Suppressor macrophage treated with lipopolysaccharide for 1 hour (primary cell): ENCODE data around the gene LEKR1.
A peak's percentile ranks its signal among the peaks of the same experiment; 100 is the strongest.

ENCODE experiments used
- DNase-seq, 3 donors: peaks; one replicate each; pipeline ENCODE4 v3.0.0-alpha.2; 2020 to 2022

Gene LEKR1

DNA sequence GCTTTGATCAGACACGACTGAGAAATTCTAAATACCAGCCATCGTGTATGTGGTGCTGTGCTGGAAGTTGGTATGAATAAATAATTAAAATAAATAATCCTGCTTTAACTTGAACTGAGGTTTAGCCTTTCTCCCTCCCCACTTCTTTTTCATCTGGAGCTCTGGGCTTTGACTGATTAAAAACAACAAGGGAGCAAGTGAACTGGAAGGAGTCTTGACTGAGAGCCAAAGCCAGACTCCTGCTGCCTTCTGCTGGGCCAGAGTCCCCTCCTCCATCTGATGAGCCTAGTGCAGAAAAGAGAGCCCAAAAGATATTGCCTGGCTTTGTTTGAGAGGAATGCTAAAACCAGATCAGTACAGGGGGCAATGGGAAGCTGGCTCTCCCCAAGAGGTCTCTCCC lies 237.8 kb downstream of the LEKR1 start:
- no peak for DNase-seq

DNA sequence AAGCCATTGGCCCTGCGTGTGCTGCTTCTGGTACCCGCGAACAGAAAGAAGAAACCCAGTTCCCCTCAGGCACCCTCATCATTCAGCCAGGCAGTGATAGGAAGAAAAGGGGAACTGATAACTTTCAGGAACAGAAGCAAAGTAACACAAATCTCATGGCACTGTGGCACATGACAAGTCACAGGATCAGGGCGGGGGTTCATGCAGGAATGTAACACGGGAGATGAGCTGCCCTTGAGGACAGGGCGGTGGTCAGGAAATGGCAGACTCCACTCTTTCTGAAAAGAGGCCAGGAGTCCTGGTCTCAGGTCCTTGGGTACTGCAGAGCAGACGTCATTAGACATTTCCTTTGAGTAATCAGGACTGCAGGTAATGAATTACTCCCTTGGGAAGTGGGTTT lies 238.2 kb downstream of the LEKR1 start:
- DNase-seq: peak; percentile 65 to 69 (median 66)

DNA sequence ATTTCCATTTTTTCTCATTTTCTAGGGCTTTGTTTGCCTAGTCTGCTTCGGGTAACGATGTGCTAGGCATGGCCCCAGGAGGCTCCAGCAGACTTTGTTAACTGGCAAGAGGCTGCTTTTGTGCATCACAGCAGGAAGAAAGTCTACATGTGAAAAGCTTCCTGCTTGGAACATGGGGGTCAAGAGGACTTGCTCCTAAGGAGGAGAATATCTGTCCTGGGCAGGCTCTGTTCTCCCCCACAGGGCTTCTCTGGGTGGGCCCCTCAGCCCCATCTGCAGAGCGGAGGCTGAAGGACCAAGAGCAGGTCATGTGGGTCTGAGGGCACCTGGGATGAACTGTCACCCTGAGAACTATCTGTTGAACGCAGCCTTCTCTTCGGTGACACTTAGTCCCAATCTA lies 239.0 kb downstream of the LEKR1 start:
- no peak for DNase-seq

DNA sequence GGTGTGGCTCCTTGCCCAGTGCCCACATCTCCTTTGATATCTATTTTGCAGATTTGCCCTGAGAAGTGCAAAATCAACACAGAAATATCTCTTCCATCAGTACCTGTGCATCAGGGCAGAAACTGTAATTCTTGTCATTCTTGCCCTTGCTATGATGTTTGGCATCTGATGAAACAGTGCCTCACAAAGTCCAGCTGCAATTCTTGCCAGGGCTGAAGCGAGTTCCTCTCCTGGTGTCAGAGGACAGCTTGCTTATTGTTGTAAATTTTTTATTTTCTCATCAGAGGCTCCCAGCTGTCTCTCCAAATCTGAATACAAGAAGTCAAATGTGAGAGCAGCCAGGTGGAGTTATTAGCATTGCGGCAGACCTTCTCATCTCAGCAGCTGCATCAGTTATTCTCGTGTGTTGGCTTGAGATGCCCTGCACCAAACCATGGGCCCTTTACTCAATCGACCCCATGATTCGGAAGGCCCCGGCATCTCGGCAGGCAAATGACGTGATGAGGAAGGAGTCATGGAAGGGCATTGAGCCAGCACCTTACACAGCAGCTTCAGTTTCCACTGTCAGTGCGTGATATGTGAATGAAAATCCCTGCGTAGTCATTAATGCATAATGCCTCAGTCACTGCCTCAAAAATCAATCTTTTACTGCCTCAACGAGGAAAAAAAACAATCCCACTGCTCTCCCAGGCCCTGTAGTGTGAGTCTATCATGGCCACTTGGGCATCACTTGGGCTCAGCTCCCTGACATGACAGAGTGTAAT lies 240.4 kb downstream of the LEKR1 start:
- peak; percentile 39 to 54 (median 42) for DNase-seq

DNA sequence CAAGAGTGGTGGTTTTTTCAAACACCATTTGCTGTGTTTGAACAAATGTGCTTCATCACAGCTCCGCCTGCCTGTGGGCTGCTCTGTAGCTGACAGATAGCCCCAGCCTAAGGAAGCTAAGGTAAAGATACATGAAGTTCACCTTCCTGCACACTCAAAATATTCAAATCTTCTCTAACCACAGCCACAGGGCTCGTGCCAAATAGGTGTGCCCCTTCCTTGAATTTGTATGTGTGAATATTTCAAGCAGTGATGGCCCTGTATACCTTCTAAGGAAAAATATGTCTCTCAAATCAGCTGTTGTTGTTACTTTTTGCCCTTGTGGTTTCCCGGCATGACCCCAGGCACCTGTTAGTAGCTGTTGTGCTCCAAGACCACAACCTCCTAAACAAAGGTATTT lies 241.0 kb downstream of the LEKR1 start:
- DNase-seq: no peak

DNA sequence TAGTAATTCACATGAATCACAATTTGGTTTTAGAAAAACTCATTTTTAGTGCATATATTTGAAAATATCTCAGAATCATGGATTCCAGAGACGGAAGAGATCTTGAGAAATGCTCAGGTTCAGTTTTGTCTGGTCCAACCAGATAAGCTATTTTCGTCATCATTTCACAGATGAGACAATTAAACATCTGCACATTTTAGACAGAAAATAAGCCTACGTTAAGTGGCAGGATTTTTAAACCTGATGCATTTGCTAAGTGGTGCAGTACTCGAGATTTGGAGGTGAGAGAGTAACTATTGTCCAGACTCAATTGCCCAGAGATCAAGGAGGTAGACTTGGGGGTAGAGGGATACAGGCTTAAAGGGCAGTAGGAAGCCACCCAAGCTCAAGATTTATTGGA lies 243.3 kb downstream of the LEKR1 start:
- no peak for DNase-seq

DNA sequence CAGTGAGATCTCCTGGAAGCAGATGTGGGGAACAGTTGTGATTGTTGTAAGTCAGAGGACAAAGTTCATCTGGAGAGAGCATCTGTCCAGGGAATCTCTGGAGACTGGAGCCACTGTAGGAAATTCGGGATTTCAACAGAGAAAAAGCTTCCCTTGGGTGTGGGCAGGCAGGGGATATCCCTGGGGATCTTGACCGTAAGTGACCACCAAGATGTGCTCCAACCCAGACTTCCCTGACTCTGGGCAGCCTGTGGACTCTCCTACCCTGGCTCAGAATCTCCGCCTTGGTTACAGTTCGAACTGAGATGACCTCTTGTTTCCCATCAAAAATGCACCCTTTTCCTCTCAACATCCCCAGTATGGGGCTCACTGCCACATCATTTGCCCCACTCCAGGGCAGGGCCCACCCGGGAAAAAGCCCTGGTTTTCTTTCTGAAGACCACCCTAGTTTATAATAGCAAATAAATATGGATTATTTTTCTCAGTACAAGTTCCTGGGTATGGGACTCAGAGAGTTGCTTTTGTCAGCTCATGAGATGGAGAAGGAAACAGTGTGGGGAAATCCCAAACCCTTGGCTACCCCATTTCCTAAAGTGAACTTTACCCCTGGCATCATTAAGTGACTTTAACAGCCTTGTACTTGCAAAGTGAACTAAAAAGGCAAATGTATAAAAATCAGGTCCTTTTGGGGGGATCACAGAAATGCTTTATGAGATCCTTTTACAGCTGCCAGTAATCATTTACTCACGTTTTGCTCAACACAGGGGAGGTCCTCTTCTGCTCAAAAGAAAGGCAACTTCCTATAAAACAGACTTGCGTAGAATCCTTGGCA lies 243.9 kb downstream of the LEKR1 start:
- DNase-seq: peak; percentile 84 to 93 (median 88)

DNA sequence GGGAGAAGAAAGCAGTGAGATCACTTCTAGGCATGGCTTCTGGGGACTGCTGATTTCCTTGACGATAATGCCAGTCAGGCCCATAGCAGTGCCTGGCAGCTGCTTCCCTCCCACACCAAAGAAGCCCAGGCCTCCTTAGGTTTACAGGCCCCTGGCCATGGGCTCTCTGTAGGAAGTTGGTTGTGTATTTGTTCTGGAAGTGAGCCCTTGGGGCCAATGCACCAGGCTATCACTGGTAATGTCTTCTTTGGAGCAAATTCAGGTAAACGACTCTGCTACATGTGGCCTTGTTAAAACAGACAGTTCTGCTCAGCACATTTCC lies 244.5 kb downstream of the LEKR1 start:
- peak in 2 of 3 donors; percentile 77 to 92 for DNase-seq

DNA sequence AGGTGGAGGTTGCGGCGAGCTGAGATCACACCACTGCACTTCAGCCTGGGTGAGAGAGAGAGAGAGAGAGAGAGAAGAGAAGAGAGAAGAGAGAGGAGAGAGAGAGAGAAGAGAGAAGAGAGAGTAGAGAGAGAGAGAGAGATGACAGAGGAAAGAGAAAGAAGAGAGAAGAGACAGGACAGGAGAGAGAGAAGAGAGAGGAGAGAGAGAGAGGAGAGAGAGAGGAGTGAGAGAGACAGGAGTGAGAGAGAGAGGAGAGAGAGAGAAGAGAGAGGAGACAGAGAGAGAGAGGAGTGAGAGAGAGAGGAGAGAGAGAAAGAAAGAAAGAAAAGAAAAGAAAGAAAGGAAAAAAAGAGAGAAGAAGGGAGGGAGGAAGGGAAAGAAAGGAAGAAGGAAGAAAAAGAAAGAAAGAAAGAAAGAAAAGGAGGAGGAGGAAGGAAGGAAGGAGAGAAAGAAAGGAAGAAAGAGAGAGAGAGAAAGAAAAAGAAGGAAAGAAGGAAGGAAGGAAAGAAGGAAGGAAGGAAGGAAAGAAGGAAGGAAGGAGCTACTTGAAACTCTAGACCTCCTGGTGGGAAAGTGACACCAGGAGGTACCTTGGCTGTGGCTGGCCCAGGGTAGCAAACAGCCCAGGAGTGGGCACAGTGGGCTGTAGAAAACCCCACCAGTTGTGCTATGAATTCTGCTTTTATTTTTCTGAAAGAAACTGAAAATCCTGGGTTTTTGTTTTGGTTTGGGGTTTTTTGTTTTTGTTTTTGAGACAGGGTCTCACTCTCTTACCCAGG lies 245.8 kb downstream of the LEKR1 start:
- no peak for DNase-seq

DNA sequence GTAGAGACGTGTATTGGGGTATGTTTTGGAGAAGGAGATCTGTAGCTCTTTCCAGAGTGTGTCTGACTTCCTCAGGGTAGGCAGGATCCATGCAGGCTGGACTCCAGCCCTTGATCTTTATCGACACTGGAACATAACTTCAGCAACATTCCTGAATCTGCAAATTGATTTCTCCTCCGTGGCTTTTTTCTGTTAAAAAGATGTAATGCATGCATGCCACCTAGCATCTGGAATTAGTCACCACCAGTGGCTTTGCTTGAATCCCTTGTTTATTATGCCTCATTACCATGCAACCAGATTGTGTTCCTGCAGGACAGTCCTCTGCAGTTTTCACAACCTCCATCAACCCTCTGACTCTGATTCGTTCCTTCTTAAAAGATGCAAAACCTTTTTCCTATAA lies 247.7 kb downstream of the LEKR1 start:
- DNase-seq: no peak

DNA sequence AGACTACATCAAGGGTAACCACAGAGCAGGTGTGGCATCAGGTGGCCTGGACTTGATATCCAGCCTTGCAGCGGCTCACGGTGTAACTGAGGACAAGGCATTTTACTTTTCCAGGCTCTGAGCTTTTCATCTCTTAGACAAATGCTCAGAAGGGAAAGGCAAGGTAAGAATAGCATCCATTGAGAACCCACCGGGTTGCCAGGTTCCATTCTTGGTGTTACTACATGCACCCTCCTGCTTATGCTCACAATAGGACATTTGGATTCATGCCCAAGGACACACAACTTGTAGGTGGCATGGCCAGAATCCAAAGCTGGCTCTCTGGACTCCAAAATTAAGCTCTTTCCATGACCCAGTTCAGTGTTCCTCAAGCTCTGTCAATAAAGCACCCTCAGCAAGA lies 248.3 kb downstream of the LEKR1 start:
- DNase-seq: no peak

DNA sequence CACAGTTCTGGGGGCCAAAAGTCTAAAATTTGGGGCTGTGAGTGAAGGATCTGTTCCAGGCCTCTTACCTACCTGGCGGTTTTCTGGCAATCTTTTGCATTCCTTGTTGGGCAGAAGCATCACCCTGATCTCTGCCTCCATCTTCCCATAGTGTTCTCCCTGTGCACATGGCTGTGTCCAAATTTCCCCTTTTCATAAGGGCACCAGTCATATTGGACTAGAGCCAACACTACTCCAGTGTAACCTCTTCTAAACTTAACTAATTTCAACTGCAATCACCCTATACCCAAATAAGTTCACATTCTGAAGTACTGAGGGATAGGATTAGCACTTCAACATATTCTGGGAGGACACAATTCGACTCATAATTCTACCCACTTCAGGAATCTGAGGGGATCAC lies 248.8 kb downstream of the LEKR1 start:
- peak; percentile 55 to 62 (median 57) for DNase-seq

DNA sequence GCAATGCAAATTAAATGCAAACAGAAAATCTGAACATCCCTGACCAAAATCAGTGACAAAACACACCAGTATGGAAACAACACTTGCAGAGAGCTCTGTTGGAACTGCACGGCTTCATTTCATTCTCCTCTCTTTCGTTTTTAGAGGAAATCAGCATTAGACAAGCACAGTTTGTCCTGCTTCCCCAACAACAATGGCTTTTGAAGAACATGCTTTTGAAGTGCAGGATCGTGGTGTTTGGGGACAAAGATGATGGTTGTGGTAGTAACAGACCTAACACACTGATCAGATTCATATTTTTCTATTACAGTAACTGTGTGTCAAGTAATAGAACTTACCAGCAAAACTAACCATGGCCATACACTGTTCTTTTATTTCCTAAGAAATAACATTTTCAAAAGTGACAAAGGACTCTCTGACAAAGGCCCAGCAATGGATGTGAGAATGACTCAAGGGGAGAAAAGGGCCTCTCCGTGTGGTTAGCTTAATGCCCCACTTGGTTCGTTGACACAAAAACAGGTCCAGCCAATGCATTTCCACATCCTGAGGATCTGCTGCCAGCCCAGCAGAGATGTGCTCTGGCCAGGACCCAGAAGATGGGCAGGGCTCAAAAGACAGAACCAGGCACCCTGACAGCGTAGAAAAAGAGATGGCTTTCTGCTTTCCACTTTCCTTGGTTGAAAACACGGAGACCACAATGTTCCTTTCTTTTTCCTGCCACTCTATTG lies 249.7 kb downstream of the LEKR1 start:
- DNase-seq: no peak

DNA sequence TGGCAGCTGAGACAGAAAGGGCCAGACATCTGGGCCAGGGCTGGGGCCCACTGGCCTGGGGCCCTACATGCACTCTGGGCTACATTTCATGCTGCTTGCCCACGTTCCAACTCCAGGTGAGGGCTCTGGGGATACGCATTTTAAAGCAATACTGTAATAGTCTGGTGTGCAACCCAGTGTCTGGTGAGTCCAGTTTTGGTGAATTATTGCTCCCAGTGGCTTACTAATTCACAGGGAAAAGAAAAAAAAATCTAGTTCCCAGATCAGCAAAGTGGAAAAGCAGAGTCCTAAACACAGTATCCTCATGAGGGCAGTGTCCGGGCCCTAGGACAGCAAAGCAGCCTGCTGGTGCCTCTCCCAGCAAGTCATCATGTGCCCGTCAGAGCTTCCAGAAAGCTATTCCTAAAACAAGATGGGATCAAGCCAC lies 251.4 kb downstream of the LEKR1 start:
- no peak for DNase-seq

DNA sequence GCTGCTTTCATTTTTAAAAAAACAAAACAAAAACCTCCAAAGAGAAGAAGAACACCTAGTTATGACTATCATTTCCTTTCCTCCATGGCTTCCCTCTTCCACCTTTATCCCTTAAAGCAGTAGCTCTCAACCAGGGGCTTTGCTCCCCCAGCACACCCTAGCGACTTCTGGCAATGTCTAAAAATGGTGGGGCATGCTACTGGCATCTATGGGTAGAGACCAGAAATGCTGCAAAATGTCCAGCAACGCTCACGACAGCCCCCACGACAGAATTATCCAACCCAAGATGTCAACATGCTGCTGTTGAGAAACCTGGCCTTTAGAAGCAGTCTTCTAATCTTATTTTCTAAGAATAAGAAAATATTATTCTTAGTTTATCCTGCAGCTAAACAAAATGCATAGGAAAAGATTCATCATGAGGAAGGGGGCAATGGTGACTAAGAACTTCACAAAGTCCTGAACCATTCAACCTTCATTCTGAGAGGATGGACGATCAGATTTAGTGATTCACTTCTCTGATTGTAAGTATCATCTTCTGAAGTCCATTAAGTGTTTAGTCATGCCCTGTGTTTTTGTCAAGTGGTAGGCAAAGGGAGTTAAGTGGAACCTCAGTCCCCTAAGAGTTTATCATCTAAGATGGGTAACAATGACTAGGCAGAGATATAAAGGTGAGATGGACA lies 252.1 kb downstream of the LEKR1 start:
- DNase-seq: no peak

DNA sequence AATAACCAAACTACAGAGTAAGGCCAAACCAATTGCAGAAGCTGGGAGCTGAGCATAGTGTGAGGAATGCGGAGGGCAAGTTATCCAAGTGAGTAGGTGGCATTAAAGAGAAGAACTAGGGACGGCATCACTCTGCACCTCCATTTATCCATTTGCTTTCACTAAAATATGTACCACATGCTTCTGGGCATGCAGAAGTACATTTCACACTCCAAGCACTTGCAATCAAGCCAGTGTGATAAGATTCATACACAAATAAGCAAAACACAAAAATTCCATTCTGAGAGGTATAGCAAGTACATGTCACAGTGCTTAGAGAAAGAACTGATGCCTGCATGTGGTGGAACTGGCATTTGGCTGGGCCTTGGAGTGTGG lies 252.6 kb downstream of the LEKR1 start:
- no peak for DNase-seq

DNA sequence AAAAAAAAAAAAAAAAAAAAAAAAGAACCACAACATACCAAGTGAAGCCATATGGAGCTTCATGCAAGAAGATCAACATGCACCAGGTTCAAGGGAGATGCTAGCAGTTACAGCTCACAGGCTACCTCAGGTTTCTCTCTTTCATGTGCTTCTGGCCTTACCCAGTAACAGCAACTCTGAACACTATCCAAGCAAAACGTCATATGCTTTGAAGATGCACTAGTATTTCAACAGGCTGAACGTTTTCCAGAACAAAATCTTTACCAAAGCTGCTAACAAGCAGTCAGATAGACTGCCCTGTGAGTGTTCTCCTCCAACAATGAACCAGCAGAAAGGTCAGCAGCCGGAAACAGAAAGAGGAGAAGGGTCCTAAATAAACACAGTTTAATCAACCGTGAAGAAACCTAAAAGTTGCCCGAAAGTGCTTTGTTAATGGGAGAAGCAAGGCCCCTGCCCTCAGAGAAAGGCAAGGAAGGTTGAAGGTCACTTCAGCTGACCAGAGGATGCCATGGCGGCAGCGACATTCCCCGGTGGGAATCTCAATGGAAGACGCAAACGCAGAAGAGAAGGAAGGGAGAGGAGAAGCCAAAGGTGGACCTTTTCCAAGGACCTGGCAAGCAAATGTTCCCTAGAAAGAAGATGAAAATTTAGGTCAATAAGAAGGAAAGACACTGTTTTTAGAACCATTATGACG lies 253.7 kb downstream of the LEKR1 start:
- no peak for DNase-seq

DNA sequence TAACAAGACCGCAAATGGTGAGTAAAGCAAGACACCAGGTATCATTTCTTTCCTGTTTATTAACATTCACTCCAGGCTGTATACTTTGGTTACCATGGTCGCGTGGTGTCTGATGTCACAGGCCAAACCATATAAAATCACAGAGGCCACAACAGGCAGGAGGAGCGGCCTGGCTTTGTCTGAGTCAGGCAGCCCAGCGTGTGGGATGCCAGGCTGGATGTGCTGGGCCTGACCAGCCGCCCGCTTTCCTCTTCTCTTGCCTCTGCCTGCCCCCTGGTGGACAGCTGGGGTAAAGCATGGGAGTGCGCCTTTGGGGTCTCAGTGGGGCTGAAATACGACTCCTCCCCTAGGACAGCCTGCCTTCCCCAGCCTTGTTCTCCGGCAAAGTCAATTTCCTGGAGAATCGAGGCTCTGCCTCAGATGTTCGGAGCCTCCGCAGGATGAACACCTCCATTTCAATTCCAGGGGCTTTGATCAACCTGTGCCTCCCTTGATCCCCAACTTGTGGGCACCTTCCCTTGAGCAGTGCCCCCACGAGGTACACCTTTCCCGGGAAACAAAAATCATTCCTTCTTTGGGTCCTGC lies 255.6 kb downstream of the LEKR1 start:
- DNase-seq: peak; percentile 95 to 97 (median 96)

DNA sequence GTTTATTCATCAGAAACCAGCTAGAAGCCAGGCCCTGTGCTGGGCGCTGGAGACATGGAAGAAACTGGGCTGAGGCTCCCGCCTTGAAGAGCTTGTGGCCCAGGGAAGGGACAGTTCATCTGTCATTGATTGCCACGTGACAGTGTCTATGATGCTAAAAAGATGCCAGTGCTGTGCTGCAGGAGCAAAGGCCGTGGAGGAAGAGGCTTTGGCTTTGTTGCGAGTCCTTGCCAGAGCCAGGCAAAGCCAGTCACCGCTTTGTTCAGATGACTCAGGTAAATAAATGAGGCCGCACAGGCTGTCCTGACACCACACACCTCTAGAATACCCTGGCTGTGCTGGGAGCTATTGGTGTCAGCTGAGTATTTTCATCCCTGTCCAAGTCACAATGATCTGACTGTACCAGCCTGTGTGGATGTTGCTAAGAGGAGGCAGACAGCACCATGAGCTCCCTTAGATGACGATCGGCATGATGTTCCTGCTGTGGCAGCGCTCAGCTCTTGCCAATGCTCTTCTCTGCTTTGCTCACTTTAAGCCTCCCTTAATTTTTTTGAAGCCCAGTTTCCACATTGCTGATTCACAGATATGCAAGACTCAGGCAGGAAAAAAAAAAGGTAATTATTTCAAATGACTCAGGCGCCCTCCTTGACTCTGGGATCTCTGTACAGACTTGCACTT lies 256.3 kb downstream of the LEKR1 start:
- peak in 1 of 3 donors; percentile 28 for DNase-seq

DNA sequence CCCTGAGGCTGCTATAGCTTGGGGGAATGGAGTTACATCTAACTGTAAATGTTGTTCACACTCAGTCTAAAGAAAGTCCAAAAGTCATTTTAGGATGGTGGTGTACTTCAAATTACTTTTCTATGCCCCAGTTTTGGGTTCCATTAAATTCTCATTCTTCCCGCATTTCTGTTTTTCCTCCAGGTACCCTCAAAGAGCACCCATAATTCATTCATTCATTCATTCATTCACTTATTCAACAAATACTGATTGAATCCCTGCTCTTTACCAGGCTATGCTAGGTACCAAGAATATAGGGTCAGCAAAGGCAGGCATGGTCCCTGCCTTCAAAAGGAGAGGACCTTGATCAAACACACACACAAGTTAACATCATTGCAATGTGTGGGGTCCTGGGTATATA lies 257.7 kb downstream of the LEKR1 start:
- no peak for DNase-seq
